Activated CD4-positive, CD25-positive, alpha-beta regulatory T cell (primary cell): ENCODE data around the gene OTUB2.
A peak's percentile ranks its signal among the peaks of the same experiment; 100 is the strongest.

Experiments used
- DNase-seq, 4 experiments: peaks; one replicate each; lab custom pipeline; 2025; lab: John Stamatoyannopoulos, UW

Gene OTUB2

GRCh38 chr14:94021001-94021400 is 5.1 kb upstream of the OTUB2 start:
- no peak for DNase-seq

- no peak for DNase-seq
Measured at GRCh38 chr14:94021416-94022157, 4.6 kb upstream of the OTUB2 start.

- DNase-seq = no peak
Measured at GRCh38 chr14:94022532-94023411, 3.4 kb upstream of the OTUB2 start.

- DNase-seq = no peak
Measured at GRCh38 chr14:94024549-94024948, 1.6 kb upstream of the OTUB2 start.

- DNase-seq = no peak
Measured at GRCh38 chr14:94025720-94026119, 420 bp upstream of the OTUB2 start.

- no peak for DNase-seq
Measured at GRCh38 chr14:94026889-94027469, 839 bp downstream of the OTUB2 start.

- no peak for DNase-seq
Measured at GRCh38 chr14:94027566-94028449, 1.7 kb downstream of the OTUB2 start.

- DNase-seq = no peak
Measured at GRCh38 chr14:94028450-94028826, 2.3 kb downstream of the OTUB2 start.

GRCh38 chr14:94029265-94029664 is 3.1 kb downstream of the OTUB2 start:
- DNase-seq = no peak

- no peak for DNase-seq
Measured at GRCh38 chr14:94029671-94030203, 3.6 kb downstream of the OTUB2 start.

- no peak for DNase-seq
Measured at GRCh38 chr14:94030571-94030970, 4.4 kb downstream of the OTUB2 start.

GRCh38 chr14:94031161-94031882 is 5.2 kb downstream of the OTUB2 start:
- DNase-seq = no peak

- no peak for DNase-seq
Measured at GRCh38 chr14:94031883-94032279, 5.7 kb downstream of the OTUB2 start.

GRCh38 chr14:94034886-94035285 is 8.7 kb downstream of the OTUB2 start:
- DNase-seq = no peak

- peak; percentile 26 to 65 (median 38) for DNase-seq
Measured at GRCh38 chr14:94036313-94037167, 10.4 kb downstream of the OTUB2 start.

- no peak for DNase-seq
Measured at GRCh38 chr14:94037954-94038353, 11.8 kb downstream of the OTUB2 start.

- DNase-seq = no peak
Measured at GRCh38 chr14:94038510-94038909, 12.4 kb downstream of the OTUB2 start.

- no peak for DNase-seq
Measured at GRCh38 chr14:94038921-94039629, 12.9 kb downstream of the OTUB2 start.

- DNase-seq = no peak
Measured at GRCh38 chr14:94040247-94040646, 14.1 kb downstream of the OTUB2 start.
